Measurements from ENCODE around the gene COX6B2.

COX6B2 gene

DNA sequence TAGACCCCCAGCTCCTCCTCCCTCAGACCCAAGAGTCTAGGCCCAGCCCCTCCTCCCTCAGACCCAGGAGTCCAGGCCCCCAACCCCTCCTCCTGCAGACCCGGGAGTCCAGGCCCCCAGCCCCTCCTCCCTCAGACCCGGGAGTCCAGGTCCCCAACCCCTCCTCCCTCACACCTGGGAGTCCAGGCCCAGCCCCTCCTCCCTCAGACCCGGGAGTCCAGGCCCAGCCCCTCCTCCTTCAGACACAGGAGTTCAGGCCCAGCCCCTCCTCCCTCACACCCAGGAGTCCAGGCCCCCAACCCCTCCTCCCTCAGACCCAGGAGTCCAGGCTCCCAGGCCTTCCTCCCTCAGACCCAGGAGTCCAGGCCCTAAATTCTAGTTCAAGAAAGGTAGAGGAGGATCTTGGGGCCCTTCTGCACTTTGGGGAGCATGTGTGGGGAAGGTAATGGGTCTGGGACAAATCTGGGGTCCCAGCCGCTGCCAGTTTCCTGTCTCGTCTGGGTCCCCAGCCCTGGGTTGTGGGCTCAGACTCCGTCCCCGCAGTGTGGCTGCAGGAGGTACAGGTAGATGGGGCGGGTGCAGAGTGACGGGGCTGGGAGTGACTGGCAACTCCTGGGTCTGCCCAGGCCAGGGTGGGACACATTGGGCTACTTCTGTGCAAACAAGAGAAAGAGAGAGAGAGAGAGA lies 18.9 kb upstream of the COX6B2 start:
- no peak for TF ChIP-seq ZNF274 (IDR thresholded peaks at IDR 0.05; ENCODE audit: low read depth, low read length)
- H3K4me3 ChIP-seq (ENCODE audit: low read length): no peak overlapping the region

DNA sequence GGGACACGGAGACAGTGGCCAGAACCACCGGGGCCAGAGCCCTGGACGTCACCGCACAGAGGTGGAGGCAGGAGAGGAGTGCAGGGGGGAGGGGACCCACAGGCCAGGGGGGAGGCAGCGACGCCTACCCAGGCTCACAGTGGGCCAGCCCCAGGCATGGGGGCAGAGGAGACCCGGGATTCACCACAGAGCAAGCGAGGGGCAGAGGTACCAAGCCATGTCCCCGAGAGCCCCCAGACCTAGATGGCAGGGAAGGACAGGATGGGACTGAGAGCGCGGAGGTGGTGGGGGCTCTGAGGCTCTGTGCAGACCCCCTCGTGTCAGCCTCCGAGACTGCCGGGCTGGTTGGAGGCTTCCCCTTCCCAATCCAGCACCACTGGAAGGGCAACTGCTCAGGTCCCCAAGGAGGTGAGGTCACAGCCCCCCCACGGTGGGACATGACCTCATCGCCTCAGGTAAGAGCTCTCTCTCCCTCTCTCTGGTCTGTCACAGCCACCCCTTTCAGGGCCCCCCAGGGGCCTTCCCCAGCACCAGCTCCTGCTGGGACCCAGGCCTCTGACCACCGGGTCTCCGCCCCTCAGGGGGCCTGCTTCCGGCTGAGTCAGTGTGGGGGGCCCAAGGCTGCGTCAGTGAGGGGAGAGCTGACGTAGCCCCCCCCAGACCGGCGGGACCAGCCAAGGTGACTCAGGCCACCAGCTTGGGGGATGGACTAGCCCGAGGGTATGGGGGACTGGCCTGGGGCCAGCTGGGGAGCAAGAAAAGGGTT lies 18.0 kb upstream of the COX6B2 start:
- no peak overlapping the region for H3K4me3 ChIP-seq (ENCODE audit: low read length)
- no peak for TF ChIP-seq ZNF274 (IDR thresholded peaks at IDR 0.05; ENCODE audit: low read depth, low read length)

DNA sequence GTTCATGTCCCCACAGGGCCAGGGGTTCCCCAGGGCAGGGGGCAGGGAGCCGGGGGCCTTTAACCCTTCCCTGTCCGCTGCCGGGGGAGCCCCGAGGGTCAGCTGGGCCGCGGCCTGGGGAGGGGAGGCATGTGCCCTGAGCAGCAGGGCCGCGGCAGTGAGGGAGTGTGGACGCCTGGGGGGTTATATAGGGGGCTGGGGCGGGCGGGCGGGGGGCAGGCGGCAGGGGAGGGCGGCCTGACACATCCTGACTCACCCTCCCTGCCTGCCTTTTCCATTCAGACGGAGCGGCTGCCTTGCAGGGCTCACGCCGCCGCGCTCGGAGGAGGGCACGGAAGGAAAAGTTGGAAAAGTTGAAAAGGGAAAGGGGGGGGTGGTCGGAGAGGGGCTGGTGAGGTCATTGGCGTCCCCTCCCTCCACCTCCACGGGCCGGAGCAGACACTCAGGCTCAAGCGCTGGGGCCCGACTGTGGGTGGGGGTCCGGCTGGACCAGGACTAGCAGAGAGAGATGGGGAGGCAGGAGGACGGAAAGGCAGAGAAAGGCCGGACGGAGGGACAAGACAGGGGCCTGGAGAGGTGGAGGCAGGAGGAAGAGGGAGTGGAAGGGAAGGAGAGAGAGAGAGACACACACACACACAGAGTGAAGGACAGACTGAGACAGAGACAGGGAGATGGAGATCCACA lies 15.9 kb upstream of the COX6B2 start, which contains the start of gene IL11:
Gene IL11, minus strand, starts transcription at position 159 of the 684 bp plus-strand sequence. Its CDS starts 153 bp downstream, at position 6.
- no peak within 1 kb of the TSS for H3K4me3 ChIP-seq (ENCODE audit: low read length)
- no peak for TF ChIP-seq ZNF274 (IDR thresholded peaks at IDR 0.05; ENCODE audit: low read depth, low read length)

DNA sequence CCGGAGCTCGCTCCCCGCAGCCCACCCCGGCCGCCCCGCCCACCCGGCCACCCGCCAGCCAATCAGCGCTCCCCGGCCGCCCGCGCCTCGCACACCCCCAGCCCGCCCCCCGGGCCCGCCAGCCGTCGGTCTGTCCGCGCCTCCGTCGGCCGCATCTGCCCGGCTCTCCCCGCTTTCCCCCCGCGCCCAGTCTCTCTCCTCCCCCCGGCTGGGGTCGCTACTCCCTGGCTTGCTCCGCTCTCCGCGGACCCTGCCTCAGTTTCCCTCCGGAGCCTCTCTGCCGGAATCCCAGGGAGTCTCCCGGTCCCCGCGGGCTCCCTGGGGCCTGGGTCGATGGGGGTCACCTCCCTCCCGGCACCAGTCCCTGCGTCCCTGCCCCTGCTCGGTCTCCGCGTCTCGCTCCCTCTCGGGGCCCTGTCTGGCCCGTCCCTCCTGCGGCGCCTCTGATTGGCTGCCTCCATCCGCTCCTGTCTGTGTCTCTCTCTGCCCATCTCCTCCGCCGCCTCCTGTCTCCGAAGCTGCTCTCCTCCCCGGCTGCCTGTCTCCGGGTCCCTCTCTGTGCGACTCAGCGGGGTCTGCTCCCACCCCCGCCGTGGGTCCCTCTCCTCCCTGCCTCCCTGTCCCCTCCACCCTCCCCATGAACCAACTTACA lies 15.3 kb upstream of the COX6B2 start:
- H3K4me3 ChIP-seq (ENCODE audit: low read length): no peak overlapping the region
- no peak for TF ChIP-seq ZNF274 (IDR thresholded peaks at IDR 0.05; ENCODE audit: low read depth, low read length)

DNA sequence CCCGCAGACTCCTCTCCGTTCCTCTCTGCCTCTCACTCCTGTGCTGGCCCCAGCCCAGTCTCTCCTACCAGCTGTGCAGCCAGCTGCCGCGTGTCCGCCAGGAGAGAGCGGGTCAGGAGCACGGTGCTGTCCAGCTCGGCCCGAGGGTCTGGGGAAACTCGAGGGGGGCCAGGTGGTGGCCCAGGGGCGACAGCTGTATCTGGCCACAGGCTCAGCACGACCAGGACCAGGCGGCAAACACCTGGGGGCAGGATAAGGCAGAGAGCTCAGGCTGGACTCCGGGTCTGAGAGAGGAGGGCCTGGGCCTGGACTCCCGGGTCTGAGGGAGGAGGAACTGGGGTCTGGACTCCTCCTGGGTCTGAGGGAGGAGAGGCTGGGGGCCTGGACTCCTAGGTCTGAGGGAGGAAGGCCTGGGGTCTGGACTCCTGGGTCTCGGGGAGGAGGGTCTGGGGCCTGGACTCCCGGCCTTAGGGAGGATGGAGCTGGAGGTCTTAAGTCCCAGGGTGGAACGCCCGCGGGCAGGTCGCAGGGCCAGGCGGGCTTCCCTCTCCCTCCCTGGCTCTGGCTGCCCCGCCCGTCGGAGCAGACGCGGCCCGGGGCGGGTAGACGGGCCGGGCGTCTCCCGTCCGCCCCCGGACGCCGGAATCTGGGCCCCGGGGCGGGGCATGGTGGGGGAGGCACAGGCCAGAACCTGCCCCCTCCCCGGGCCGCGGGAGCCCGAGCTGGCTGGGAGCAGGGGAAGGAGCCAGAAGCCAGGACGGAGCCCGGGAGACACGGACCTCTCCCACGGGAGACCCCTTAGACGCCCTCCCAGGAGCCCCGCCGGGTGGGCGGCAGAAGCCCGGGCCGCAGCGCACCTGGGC lies 14.4 kb upstream of the COX6B2 start:
- no peak overlapping the region for H3K4me3 ChIP-seq (ENCODE audit: low read length)
- no peak for TF ChIP-seq ZNF274 (IDR thresholded peaks at IDR 0.05; ENCODE audit: low read depth, low read length)

DNA sequence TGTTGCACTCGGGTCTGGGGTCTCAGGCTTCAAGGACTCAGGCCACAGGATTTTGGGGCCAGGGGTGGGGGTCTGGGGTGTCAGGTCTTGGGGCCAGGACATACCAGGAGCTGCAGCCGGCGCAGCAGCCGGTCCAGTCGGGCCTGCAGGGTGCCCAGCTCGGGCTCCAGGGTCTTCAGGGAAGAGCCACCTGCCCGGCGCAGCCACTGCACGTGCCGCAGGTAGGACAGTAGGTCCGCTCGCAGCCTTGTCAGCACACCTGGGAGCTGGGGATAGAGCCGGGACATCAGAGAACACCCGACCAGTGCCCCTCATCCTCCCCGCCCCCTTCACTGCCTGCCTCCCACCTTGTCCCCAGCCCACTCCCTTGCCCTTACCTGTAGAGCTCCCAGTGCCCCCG lies 13.6 kb upstream of the COX6B2 start:
- TF ChIP-seq ZNF274 (IDR thresholded peaks at IDR 0.05; ENCODE audit: low read depth, low read length): no peak
- no peak overlapping the region for H3K4me3 ChIP-seq (ENCODE audit: low read length)

DNA sequence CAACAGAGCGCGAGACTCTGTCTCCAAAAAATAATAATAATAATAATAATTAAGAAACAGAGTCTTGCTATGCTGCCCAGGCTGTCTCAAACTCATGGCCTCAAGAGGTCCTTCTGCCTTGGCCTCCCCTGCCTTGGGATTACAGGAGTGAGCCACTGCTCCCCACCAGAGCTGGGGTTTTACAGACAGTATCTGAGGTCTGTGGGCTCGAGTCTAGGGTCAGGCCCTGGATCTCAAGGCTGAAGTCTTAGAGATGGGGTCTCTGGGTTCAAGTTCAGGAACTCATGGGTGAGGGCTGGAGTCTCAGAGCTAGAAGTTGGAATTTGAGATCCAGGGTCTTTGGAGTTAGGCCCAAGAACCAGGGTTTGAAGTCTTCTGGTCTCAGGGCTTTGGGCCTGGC lies 12.3 kb upstream of the COX6B2 start:
- no peak for TF ChIP-seq ZNF274 (IDR thresholded peaks at IDR 0.05; ENCODE audit: low read depth, low read length)
- H3K4me3 ChIP-seq (ENCODE audit: low read length): no peak overlapping the region

DNA sequence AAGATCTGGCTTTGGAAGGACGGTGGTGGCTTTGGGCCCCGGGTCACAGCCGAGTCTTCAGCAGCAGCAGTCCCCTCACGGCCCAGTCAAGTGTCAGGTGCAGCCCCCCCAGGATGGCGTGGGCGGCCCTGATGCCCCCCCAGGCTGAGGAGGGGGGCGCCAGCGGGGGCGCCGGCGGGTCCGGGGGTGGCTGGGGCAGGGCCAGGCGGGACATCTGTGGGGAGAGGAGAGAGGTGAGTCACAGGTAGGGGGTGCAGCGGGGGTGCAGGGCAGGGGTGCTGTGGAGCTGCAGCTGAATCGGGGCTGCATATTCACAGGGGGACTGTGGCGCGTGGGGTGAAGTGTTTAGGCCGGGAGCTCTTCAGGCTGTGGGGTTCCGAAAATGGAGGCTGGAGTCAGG lies 11.4 kb upstream of the COX6B2 start:
- no peak for TF ChIP-seq ZNF274 (IDR thresholded peaks at IDR 0.05; ENCODE audit: low read depth, low read length)
- no peak overlapping the region for H3K4me3 ChIP-seq (ENCODE audit: low read length)

DNA sequence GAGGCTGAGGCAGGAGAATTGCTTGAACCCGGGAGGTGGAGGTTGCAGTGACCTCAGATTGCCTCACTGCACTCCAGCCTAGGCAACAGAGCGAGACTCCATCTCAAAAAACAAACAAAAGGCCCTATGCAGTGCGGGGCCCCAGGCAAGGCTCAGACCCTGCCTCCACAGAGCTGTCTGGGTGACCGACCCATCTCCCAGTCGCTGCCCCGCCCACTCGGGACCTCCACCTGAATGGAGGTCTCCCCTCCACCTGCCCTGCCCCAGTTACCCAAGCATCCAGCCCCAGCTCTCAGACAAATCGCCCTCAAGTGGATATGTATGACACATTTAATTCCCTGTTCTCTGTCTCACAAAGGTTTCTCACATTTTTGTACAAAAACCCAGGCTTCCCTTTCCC lies 10.7 kb upstream of the COX6B2 start:
- no peak for TF ChIP-seq ZNF274 (IDR thresholded peaks at IDR 0.05; ENCODE audit: low read depth, low read length)

GRCh38 chr19:55362990-55363716 lies 8.6 kb upstream of the COX6B2 start, which contains the start of gene GARIN5B:
TSS of gene GARIN5B (minus strand) at chr19:55363260. CDS start at chr19:55363066, 194 bp downstream.
- H3K4me3 ChIP-seq (ENCODE audit: low read length): no peak within 1 kb of the TSS
- TF ChIP-seq ZNF274 (IDR thresholded peaks at IDR 0.05; ENCODE audit: low read depth, low read length): no peak

More for the DNA sequence above, 10.7 kb upstream of the COX6B2 start:
- no peak overlapping the region for H3K4me3 ChIP-seq (ENCODE audit: low read length)

- TF ChIP-seq ZNF274 (IDR thresholded peaks at IDR 0.05; ENCODE audit: low read depth, low read length): no peak
- no peak overlapping the region for H3K4me3 ChIP-seq (ENCODE audit: low read length)
These were observed 7.9 kb upstream of the COX6B2 start for GRCh38 chr19:55362174-55362989.

- no peak for TF ChIP-seq ZNF274 (IDR thresholded peaks at IDR 0.05; ENCODE audit: low read depth, low read length)
- no peak overlapping the region for H3K4me3 ChIP-seq (ENCODE audit: low read length)
These were observed 6.4 kb upstream of the COX6B2 start for GRCh38 chr19:55360902-55361301.

Measured in GM08714 (cell line).